ENCODE results near the gene SMCP. TPM values are rescaled to one million over a fixed set of nuclear protein-coding genes. Genes with fewer than 3 reads are reported as not detected.

SMCP gene, protein sequence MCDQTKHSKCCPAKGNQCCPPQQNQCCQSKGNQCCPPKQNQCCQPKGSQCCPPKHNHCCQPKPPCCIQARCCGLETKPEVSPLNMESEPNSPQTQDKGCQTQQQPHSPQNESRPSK
- total RNA-seq = not detected

- H3K4me1 ChIP-seq = no peaks in the 10 kb centered on the region
- H3K36me3 ChIP-seq = no peaks in the 10 kb centered on the region
- intact Hi-C loops (cut with DNase I) = no loop called here
- no peak for DNase-seq (ENCODE audit: low spot score in 2 of 2)
- H3K9me3 ChIP-seq = no peaks in the 10 kb centered on the region
- no peak within 1 kb of the TSS for H3K27ac ChIP-seq
- H3K4me3 ChIP-seq = no peak within 1 kb of the TSS
- no peaks in the 10 kb centered on the region for H3K27me3 ChIP-seq
- TF ChIP-seq CTCF (IDR thresholded peaks at IDR 0.05) = no peak
Measured at GRCh38 chr1:152878042-152878441, at the start of gene SMCP. SMCP (plus strand) TSS chr1:152878322; CDS start chr1:152884423, 6,101 bp downstream.

DNA sequence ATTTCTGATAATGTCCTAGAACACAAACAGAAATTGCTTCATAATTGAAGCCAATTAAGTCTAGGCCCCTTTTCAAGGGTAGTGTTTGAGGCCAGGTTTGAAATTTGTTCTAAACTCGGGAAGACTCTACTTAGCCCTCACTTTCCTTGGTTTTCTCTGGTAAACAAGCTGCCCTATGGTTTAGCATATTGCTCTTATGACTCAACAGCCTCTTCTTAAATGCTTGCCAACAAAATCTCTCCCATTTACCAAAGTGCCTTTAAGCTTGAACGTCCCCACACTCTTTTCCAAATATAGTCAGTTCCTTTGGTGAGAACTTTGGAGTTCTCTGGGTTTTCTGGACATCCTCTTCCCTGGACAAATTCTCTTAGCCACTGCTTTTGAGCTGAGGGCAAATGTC, 41.3 kb upstream of the SMCP start:
- intact Hi-C loops (cut with DNase I) = no loop called here
- Histone ChIP-seq H3K4me1 (no peaks in the 10 kb centered on the region), H3K27ac (no peak overlapping the region), H3K36me3 (no peaks in the 10 kb centered on the region), H3K9me3 (no peaks in the 10 kb centered on the region), H3K27me3 (no peaks in the 10 kb centered on the region), H3K4me3 (no peak overlapping the region)
- no peak for DNase-seq (ENCODE audit: low spot score in 2 of 2)
- no peak for TF ChIP-seq CTCF (IDR thresholded peaks at IDR 0.05)

DNA sequence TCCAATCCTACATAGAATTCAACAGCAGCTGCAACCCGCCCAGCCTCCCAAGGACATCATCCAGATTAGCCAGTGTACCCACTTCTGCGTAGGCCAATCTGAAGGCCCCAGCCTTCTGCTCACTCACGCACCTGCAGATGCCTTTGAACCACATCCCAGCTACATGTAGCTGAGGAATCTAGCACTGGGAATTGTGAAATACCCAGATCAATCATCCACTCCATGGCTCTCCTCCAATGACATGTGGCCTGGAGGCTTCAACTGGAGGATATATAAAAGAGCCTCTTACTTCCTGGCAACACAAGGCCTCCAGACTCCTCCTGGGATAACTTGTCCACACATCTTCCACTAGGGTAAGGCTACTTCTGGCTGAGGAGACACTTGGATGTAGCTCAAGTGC, 35.6 kb upstream of the SMCP start, which contains the start of gene LCE6A:
Gene LCE6A (plus strand): TSS at position 301 of the 400 bp plus-strand sequence. CDS start 665 bp downstream, outside the sequence.
- Histone ChIP-seq H3K9me3 (no peaks in the 10 kb centered on the region), H3K27me3 (no peaks in the 10 kb centered on the region), H3K27ac (no peak within 1 kb of the TSS), H3K4me3 (no peak within 1 kb of the TSS), H3K36me3 (no peaks in the 10 kb centered on the region), H3K4me1 (no peaks in the 10 kb centered on the region)
- intact Hi-C loops (cut with DNase I) = no loop called here
- no peak for DNase-seq (ENCODE audit: low spot score in 2 of 2)
- TF ChIP-seq CTCF (IDR thresholded peaks at IDR 0.05) = no peak

DNA sequence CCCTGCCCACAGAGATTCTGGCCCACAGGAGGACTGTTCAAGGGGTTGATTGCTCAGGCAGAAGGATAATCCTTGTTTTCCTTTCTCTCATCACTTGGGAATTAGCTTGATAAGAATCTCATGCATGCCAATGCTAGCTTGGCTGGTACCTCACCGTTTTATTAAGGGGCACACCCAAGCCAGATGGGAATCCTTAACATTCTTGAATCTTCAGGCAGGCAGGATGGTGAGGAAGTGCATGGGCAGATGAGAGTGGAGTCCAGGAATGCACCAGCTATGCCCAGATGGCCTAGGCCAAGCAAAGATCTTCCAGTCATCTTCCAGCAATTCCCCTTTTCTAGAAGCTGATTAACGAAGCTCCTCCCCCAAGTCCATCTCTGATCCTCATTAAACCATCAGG, 22.5 kb upstream of the SMCP start:
- H3K4me3 ChIP-seq = no peak overlapping the region
- no peaks in the 10 kb centered on the region for H3K27me3 ChIP-seq
- no peaks in the 10 kb centered on the region for H3K9me3 ChIP-seq
- H3K36me3 ChIP-seq = no peaks in the 10 kb centered on the region
- no peak overlapping the region for H3K27ac ChIP-seq
- no peak for DNase-seq (ENCODE audit: low spot score in 2 of 2)
- intact Hi-C loops (cut with DNase I) = no loop called here
- no peak for TF ChIP-seq CTCF (IDR thresholded peaks at IDR 0.05)
- no peaks in the 10 kb centered on the region for H3K4me1 ChIP-seq

DNA sequence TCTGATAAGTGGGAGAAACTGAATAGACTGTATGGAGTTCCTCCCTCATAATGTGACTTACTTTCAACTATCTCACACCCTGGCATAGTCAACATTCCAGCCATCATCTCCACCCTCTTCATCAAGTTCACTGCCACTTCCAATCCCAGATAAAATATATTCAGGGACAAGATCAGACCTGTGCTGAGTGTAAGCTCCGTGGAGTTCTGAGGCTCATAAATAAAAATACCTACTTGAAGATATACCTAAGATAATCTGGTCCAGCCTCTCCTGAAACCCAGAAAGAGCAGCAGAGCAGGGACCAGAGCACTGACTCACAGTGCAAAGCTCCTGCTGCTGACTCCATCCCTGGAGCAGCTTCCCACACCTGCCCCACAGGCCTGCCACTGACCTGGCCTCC, 20.1 kb upstream of the SMCP start:
- intact Hi-C loops (cut with DNase I) = no loop called here
- no peak overlapping the region for H3K27ac ChIP-seq
- H3K4me1 ChIP-seq = no peaks in the 10 kb centered on the region
- TF ChIP-seq CTCF (IDR thresholded peaks at IDR 0.05) = no peak
- no peak for DNase-seq (ENCODE audit: low spot score in 2 of 2)
- H3K9me3 ChIP-seq = no peaks in the 10 kb centered on the region
- H3K4me3 ChIP-seq = no peak overlapping the region
- no peaks in the 10 kb centered on the region for H3K36me3 ChIP-seq
- H3K27me3 ChIP-seq = no peaks in the 10 kb centered on the region

DNA sequence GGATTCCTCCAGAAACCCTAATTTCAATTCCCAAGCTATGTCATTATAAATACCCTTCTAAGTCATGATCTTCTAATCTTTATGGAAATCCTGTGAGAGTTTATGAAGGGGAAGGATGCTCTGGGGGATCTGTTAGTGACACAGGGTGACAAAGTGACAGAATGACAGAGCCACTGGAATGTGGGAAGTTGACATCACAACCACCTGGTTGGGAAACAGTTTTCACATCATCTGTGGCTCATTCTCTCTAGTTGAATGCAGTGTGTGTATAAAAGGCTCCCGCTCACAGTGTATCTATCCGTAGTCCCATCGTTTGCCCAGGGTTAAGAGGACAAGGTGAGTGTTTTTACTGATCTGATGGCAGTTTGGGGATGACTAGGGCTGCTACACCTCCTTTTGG, 18.4 kb upstream of the SMCP start, which contains the start of gene LCE7A:
Gene LCE7A (plus strand): TSS at position 301 of the 400 bp plus-strand sequence. CDS start 702 bp downstream, outside the sequence.
- no peak for TF ChIP-seq CTCF (IDR thresholded peaks at IDR 0.05)
- DNase-seq (ENCODE audit: low spot score in 2 of 2) = no peak

More for the DNA sequence above, 18.4 kb upstream of the SMCP start, which contains the start of gene LCE7A:
- Histone ChIP-seq H3K4me1 (no peaks in the 10 kb centered on the region), H3K4me3 (no peak within 1 kb of the TSS), H3K27ac (no peak within 1 kb of the TSS), H3K9me3 (no peaks in the 10 kb centered on the region), H3K27me3 (no peaks in the 10 kb centered on the region), H3K36me3 (no peaks in the 10 kb centered on the region)
- intact Hi-C loops (cut with DNase I) = no loop called here

Data from ascending aorta (tissue), 2 donors.